ENCODE measurements around the gene SLC2A5.
"Not testable (repeated sequence)": the region's sequence is repeated elsewhere in the genome, so short reads cannot be mapped to it uniquely, and the experiment has no call there.

The SLC2A5 gene

DNA sequence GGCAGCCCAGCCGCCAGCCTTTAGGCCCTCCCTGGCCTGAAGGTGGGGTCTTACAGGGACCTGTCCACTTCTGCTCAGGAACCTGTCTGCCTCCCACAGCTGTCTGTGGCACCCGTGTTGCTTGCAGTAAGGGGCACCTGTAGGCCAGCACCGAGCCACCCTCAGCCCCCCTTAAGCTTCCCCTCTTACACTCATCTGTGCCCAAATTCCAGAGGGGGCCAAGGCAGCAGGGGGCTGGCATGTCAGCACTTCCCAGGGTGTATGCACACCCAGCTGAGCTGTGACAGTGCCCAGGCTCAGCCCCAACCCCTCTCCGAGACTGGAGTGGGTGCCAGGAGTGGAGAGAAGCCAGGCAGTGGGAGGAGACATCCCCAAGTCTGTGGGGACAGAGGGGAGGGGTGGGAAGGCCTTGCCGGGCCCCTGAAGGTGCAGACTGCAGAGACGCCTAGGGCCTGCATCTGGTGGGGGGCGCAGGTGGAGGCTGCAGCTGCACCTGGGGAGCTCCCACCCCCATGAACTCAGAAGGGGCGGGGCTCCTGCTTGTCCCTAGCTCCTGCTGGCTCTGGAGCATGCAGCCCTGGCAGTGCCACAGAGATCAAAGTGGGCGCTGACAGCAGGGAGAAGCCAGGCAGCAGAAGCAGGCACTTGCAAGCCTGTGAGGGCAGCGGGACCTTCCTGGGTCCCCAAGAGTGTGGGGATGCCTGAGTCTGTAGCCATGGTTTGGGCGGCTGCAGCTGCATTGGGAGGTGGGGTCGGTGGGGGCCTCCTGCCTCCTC, 37.8 kb downstream of the SLC2A5 start:
- DNase-seq, result no peak

GRCh38 chr1:9031077-9031476, 38.4 kb downstream of the SLC2A5 start:
- DNase-seq, result not testable (repeated sequence)

- DNase-seq, result no peak
These were observed 40.3 kb downstream of the SLC2A5 start for GRCh38 chr1:9028921-9029705.

GRCh38 chr1:9027307-9027706, 42.1 kb downstream of the SLC2A5 start:
- DNase-seq, result no peak

- DNase-seq, result no peak
These were observed 44.0 kb downstream of the SLC2A5 start for GRCh38 chr1:9025449-9025848.

DNA sequence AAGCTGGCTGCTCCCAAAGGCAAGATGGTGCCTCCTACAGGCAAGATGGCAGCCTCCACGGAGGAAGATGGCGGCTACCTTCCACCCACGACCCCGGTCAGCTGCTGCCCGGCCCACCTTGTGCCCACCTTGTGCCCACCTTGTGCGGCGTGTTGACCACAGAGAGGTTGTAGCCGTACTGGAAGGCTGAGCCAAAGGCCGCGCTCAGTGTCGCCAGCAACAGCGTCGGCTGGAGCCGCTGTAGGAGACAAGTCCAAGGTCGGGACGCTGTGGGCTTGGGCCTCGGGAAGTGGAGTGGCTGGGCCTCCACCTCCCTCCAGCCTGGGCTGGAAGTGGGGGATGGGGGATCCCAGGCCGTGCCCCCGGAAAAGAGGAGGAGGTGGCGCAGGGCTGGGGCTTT, 44.6 kb downstream of the SLC2A5 start:
- no peak for DNase-seq

- DNase-seq, result no peak
These were observed 46.7 kb downstream of the SLC2A5 start for GRCh38 chr1:9022773-9023172.

DNA sequence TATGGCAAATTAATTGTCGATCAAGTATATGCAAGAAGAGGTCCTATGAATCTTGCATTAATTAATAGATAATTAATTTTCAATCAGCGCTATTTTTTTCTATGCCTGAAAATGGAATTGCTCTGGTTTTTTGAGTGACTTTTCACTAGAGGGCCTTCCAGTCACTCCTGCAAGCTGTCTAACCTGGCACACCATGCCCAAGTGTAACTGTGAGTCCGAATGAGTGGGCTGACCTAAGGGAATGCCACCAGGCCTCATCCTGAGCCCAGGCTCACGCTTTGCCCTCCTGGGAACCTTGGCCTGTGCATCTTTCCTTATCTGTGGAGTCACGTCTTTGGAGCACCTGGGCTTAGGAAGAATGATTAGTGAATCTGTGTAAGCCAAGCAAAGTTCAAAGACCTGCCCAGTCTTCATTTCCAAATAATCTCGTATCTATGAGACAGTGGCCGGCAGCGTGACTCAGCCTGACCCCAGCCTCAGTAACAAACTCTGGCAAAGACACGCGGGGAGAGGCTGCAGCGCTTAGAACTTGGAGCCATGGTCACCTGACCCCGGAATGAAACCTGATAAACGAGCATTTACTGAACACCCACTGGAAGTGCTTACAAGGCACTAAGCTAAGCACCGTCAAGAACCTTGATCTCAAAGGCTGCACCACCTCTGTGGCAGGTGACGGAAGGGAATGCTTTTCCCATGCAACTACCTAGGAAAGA, 47.3 kb downstream of the SLC2A5 start:
- DNase-seq, result not testable (repeated sequence)

DNA sequence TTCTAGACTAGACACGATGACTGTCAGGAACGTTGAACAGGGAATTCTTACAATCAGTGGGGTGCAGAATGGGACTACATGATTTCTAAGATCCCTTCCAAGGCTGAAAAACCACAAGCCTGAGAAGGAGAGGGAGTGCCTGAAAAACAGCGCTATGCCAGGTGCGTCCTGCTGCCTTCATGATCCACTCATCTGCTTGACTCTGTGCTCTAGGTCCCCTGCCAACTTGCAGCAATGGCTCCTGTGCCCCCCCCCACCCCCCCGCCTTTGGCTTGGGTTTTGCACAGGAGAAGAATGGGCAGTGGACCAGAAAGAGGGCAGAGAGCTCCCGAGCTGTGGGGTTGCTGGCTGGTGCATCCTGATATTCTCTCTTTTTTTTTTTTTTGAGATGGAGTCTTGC, 49.1 kb downstream of the SLC2A5 start:
- no peak for DNase-seq

GRCh38 chr1:9019896-9020295, 49.5 kb downstream of the SLC2A5 start:
- no peak for DNase-seq

GRCh38 chr1:9018333-9018732, 51.1 kb downstream of the SLC2A5 start:
- no peak for DNase-seq

DNA sequence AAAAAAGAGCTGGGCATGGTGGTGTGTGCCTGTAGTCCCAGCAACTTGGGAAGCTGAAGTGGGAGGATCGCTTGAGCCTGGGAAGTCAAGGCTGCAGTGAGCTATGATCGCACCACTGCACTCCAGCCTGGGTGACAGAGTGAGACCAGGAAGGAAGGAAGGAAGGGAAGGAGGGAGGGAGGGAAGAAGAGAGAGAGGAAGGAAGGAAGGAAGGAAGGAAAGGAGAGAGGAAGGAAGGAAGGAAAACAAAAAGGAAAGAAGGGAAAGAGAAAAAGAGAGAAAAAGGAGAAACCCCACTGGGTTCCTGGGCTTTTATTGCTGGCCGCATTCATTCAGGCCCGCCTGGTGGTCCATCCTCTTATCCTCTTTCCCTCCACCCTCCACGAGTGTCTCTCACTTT, 53.0 kb downstream of the SLC2A5 start:
- no peak for DNase-seq

DNA sequence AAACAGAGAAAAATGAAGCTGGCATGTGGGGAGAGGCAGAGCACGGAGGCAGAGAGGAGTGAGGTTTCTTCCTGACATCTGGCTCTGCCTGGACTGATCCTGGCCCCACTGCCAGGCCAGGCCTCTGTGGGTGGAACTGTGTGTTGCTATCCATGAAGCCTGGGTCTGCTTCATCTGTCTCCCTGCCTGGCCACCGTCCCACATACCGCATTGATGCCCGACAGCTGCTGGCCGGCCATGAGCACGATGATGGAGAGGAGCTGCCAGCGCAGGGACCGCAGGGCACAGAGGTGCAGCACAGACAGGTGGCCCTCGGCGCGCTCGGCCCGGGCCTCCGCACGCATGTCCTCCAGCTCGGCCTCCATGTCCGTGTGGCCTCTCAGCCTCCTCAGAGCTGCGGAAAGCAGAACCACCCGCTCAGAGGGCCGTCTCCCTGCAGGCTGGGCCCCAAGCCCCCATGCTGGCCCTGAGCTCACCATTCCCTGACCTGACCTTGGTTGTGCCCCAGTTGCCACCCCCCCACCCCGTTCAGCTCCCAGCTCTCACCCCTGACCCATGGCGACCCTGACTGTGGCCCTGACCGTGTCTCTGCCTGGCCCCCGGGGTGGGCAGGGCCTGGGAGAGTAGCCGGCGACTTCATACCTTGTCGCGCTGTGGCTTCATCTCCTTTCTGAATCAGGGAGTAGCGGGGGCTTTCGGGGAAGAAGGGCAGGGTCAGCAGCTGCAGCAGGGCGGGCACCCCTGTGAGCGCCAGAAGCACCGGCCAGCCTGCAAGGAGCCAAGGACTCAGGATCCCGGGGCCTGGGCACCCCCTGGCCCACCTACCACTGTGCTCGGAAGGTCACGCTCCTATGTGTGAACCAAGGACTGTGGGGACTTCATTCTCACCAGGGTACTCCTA, 54.7 kb downstream of the SLC2A5 start:
- DNase-seq, result no peak

GRCh38 chr1:9013819-9014218, 55.6 kb downstream of the SLC2A5 start:
- no peak for DNase-seq

DNA sequence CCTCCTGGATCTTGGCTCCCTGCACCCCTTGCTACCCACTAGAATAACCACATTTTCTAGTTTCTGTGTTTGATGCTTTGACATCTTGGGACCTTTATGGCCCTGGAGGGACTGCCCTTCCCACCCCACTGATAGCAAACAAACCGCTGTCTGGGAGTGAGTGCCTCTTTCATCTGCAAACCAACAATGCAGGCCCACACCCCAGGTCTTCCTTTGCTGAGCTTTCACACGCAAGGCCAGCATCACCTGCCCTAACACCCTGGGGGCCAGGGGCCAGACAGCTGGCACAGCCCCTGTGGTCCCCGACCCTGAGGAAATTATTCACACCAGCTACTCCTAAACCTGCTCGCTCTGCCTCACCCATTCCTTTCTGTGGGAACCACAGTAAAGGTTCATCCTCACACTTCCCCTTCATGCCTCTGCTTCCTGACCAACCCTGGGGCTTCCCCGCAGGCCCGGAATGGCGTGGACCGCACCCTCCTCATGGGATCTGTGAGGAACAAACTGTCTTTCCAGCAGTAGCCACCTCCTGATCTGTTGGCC, 58.6 kb downstream of the SLC2A5 start:
- no peak for DNase-seq

DNA sequence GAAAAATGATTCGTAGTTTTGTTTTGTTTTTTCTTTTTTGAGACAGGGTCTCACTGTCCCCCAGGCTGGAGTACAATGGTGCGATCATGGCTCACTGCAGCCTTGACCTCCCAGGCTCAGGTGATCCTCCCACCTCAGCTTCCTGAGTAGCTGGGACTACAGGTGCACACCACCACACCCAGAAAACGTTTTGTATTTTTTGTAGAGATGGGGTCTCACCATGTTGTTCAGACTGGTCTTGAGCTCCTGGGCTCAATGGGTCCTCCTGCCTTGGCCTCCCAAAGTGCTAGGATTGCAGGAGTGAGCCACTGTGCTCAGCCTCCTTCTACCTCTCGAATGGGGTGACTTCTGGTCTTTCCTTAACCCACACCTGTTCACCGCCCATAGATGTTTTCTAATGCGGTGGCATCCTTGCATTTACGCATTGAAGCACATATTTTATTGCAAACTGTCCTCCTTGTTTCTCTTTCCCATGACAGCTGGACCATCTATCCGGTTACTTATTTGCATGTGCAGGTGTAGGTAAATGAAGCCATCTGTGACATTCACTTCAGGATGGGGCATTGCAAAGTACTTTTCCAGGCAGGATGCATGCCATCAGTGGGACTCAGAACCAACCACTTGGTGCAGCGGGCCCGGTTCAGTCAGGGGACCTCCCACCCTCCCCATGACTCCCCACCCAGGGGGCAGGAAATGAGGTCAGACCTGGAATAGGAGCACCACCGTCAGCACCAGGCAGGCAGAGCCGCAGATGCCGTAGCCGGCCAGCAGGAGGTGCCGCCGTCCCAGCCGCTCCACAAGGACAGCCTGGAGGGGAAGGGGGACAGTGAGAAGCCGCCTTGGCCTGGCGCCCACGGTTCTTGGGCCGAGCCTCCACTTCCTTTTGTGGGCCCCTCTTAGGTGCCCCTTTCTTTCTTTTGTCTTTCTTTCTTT, 59.7 kb downstream of the SLC2A5 start:
- DNase-seq, result no peak

- DNase-seq, result no peak
These were observed 61.2 kb downstream of the SLC2A5 start for GRCh38 chr1:9008236-9008635.

GRCh38 chr1:9006956-9007615, 62.3 kb downstream of the SLC2A5 start:
- DNase-seq, result no peak

- no peak for DNase-seq
These were observed 64.1 kb downstream of the SLC2A5 start for GRCh38 chr1:9005395-9005708.

GRCh38 chr1:9004700-9005394, 64.6 kb downstream of the SLC2A5 start:
- DNase-seq, result peak; percentile 57 to 91 (median 75)

Measured in activated naive CD4-positive, alpha-beta T cell (primary cell).